H1 (cell line): ENCODE measurements around the gene ARHGAP15. TPM values are rescaled to one million over a fixed set of nuclear protein-coding genes. Genes with fewer than 3 reads are reported as not detected.

Source experiments
- CTCF ChIA-PET: fragments of 300-600 bp; sonication (Branson Sonifier 250); formaldehyde crosslinking; loops from one replicate; lab custom pipeline; 2021; ENCODE audit not compliant: partially characterized antibody; lab: Charles Lee
- POLR2A ChIA-PET: fragments of 300-600 bp; sonication (Branson Sonifier 250); formaldehyde crosslinking; loops from one replicate; lab custom pipeline; 2021; ENCODE audit warnings: inconsistent platforms; ENCODE audit not compliant: partially characterized antibody; lab: Charles Lee
- DNase-seq, 2 experiments: peaks; one replicate each; pipeline versions ENCODE4 v3.0.0 to v3.0.0-alpha.2; 2010 to 2022; ENCODE audit warnings: low spot score in 2 of 2, low read depth in 1 of 2, mixed read lengths in 1 of 2
- FAIRE-seq: peaks from 2 replicates; lab custom pipeline; 2011; peaks lifted over from hg19 to GRCh38; lab: Jason Lieb, UNC
- H2AFZ ChIP-seq: 2 replicates; pipeline ENCODE4 v1.8.1; 2012; ENCODE audit warnings: low read length, inconsistent platforms
- H2AK5ac ChIP-seq: 2 replicates; pipeline ENCODE4 v1.6.1; 2013; ENCODE audit warnings: low read depth, low read length
- H2BK120ac ChIP-seq: replicated peaks from 2 replicates; pipeline ENCODE3; 2013; ENCODE audit warnings: low read depth, low read length, inconsistent platforms
- H2BK12ac ChIP-seq: 2 replicates; pipeline ENCODE4 v1.6.1; 2013; ENCODE audit warnings: low read depth, low read length
- H2BK15ac ChIP-seq: 2 replicates; pipeline ENCODE4 v1.6.1; 2013; ENCODE audit warnings: low read length
- H2BK20ac ChIP-seq: 2 replicates; pipeline ENCODE4 v1.6.1; 2013; ENCODE audit warnings: low read length
- H2BK5ac ChIP-seq: 2 replicates; pipeline ENCODE4 v1.6.1; 2013; ENCODE audit warnings: low read depth, low read length
- H3K14ac ChIP-seq: 2 replicates; pipeline ENCODE4 v1.6.1; 2013; ENCODE audit warnings: inconsistent platforms; ENCODE audit not compliant: insufficient read length
- H3K18ac ChIP-seq: 2 replicates; pipeline ENCODE4 v1.6.1; 2013; ENCODE audit warnings: low read length; ENCODE audit errors: extremely low read depth
- H3K23ac ChIP-seq: 2 replicates; pipeline ENCODE4 v1.6.1; 2013; ENCODE audit warnings: inconsistent platforms; ENCODE audit not compliant: insufficient read length
- H3K23me2 ChIP-seq: 2 replicates; pipeline ENCODE4 v1.6.1; 2013; ENCODE audit warnings: low read depth, low read length
- H3K27ac ChIP-seq: 2 replicates; pipeline ENCODE4 v1.6.1; 2011; ENCODE audit warnings: low read depth, low read length, inconsistent platforms
- H3K27me3 ChIP-seq, 4 experiments: replicated peaks in 1 of 4; 1 replicate in 1 of 4; 2 replicates in 3 of 4; pipeline versions ENCODE4 v1.6.1 to v1.8.1; 2011 to 2013; ENCODE audit warnings: low read length in 3 of 4, mild to moderate bottlenecking in 3 of 4, inconsistent platforms in 2 of 4, mixed read lengths in 2 of 4, moderate library complexity in 1 of 4; ENCODE audit not compliant: control insufficient read depth in 3 of 4, insufficient read depth in 3 of 4; ENCODE audit errors: extremely low read depth in 1 of 4
- H3K36me3 ChIP-seq, 4 experiments: 2 replicates each; pipeline versions ENCODE4 v1.6.1 to v1.8.1; 2011 to 2013; ENCODE audit warnings: mild to moderate bottlenecking in 4 of 4, low read length in 3 of 4, moderate library complexity in 2 of 4, control low read depth in 1 of 4, inconsistent platforms in 1 of 4; ENCODE audit not compliant: insufficient read depth in 4 of 4, control insufficient read depth in 2 of 4
- H3K4ac ChIP-seq: replicated peaks from 2 replicates; pipeline ENCODE3; 2013; ENCODE audit warnings: low read length, low read depth, mixed read lengths, inconsistent platforms; ENCODE audit not compliant: insufficient read length
- H3K4me1 ChIP-seq, 4 experiments: replicated peaks in 1 of 4; 1 replicate in 1 of 4; 2 replicates in 3 of 4; pipeline versions ENCODE4 v1.6.1 to v1.8.1; 2011 to 2013; ENCODE audit warnings: low read length in 3 of 4, inconsistent platforms in 2 of 4, mixed read lengths in 1 of 4; ENCODE audit not compliant: insufficient read depth in 4 of 4, control insufficient read depth in 3 of 4
- H3K4me2 ChIP-seq, 2 experiments: 2 replicates each; pipeline versions ENCODE4 v1.6.1 to v1.8.1; 2011 to 2013; ENCODE audit warnings: low read depth in 2 of 2, low read length in 2 of 2, control low read depth in 1 of 2, inconsistent platforms in 1 of 2, mild to moderate bottlenecking in 1 of 2; ENCODE audit not compliant: insufficient read depth in 1 of 2
- H3K4me3 ChIP-seq, 4 experiments: fragments of 200-600, 300-600 bp in 1 of 4; sonication (generic), shearing (Covaris generic), sonication (Bioruptor Twin) in 1 of 4; 2 replicates each; pipeline versions ENCODE4 v1.5.1 to v1.8.1; 2011 to 2016; ENCODE audit warnings: low read length in 4 of 4, low read depth in 3 of 4, control low read depth in 2 of 4, inconsistent platforms in 2 of 4, mild to moderate bottlenecking in 2 of 4, mixed read lengths in 1 of 4, moderate library complexity in 1 of 4; ENCODE audit not compliant: insufficient read depth in 2 of 4; ENCODE audit errors: extremely low read depth in 1 of 4
- H3K56ac ChIP-seq: replicated peaks from 2 replicates; pipeline ENCODE3; 2013; ENCODE audit warnings: low read depth, mild to moderate bottlenecking, mixed read lengths, low read length, inconsistent platforms; ENCODE audit not compliant: insufficient read length
- H3K79me1 ChIP-seq: 2 replicates; pipeline ENCODE4 v1.6.1; 2013; ENCODE audit warnings: low read depth, low read length, control low read depth
- H3K79me2 ChIP-seq, 2 experiments: 2 replicates each; pipeline versions ENCODE4 v1.6.1 to v1.8.1; 2012 to 2013; ENCODE audit warnings: low read length in 2 of 2, mild to moderate bottlenecking in 2 of 2, inconsistent platforms in 1 of 2; ENCODE audit not compliant: insufficient read depth in 2 of 2, control insufficient read depth in 1 of 2
- H3K9ac ChIP-seq, 4 experiments: replicated peaks in 1 of 4; 1 replicate in 1 of 4; 2 replicates in 3 of 4; pipeline versions ENCODE4 v1.6.1 to v1.8.1; 2011 to 2013; ENCODE audit warnings: low read depth in 3 of 4, low read length in 3 of 4, control low read depth in 2 of 4, mild to moderate bottlenecking in 2 of 4, moderate library complexity in 2 of 4, inconsistent platforms in 1 of 4; ENCODE audit errors: extremely low read depth in 1 of 4
- H3K9me3 ChIP-seq, 2 experiments: 2 replicates each; pipeline versions ENCODE4 v1.6.1 to v1.8.1; 2012 to 2013; ENCODE audit warnings: mild to moderate bottlenecking in 2 of 2, moderate library complexity in 2 of 2, control low read depth in 1 of 2, inconsistent platforms in 1 of 2, low read depth in 1 of 2, low read length in 1 of 2, mixed read lengths in 1 of 2; ENCODE audit not compliant: insufficient read depth in 2 of 2
- H4K20me1 ChIP-seq, 2 experiments: replicated peaks in 1 of 2; 2 replicates each; pipeline versions ENCODE3 to v1.8.1; 2011 to 2013; ENCODE audit warnings: inconsistent platforms in 2 of 2, low read length in 2 of 2, mild to moderate bottlenecking in 1 of 2; ENCODE audit not compliant: insufficient read depth in 2 of 2, control insufficient read depth in 1 of 2
- H4K5ac ChIP-seq: 2 replicates; pipeline ENCODE4 v1.6.1; 2013; ENCODE audit warnings: low read length, low read depth, mixed read lengths, inconsistent platforms; ENCODE audit not compliant: insufficient read length
- H4K8ac ChIP-seq: 2 replicates; pipeline ENCODE4 v1.8.0; 2013; ENCODE audit warnings: mild to moderate bottlenecking, moderate library complexity, low read length, inconsistent platforms; ENCODE audit not compliant: insufficient read depth; ENCODE audit errors: extremely low read depth
- H4K91ac ChIP-seq: replicated peaks from 2 replicates; pipeline ENCODE3; 2013; ENCODE audit warnings: low read length, mixed read lengths, inconsistent platforms; ENCODE audit not compliant: insufficient read length
- CTCF ChIP-seq, 3 experiments: IDR thresholded peaks; 1 replicate in 2 of 3; 2 replicates in 1 of 3; pipeline versions ENCODE4 v1.5.1 to v1.6.1; 2011; ENCODE audit warnings: low read length in 3 of 3, mild to moderate bottlenecking in 3 of 3, inconsistent platforms in 2 of 3, low read depth in 1 of 3, moderate library complexity in 1 of 3; ENCODE audit not compliant: insufficient read depth in 1 of 3; ENCODE audit errors: control extremely low read depth in 1 of 3
- HDAC2 ChIP-seq, 2 experiments: fragments of 300-600 bp in 1 of 2; sonication (generic) in 1 of 2; IDR thresholded peaks; 2 replicates each; pipeline ENCODE4 v1.6.1; 2011 to 2012; ENCODE audit warnings: low read depth in 2 of 2, low read length in 2 of 2, mild to moderate bottlenecking in 2 of 2, moderate library complexity in 2 of 2, borderline replicate concordance in 1 of 2, inconsistent platforms in 1 of 2
- JUND ChIP-seq: IDR thresholded peaks from 2 replicates; pipeline ENCODE4 v1.6.1; 2011; ENCODE audit warnings: mild to moderate bottlenecking, improper control_type of control experiment, low read length
- KDM4A ChIP-seq: IDR thresholded peaks from one replicate; pipeline ENCODE4 v1.7.1; 2012; ENCODE audit warnings: low read depth, mild to moderate bottlenecking, moderate library complexity, low read length, inconsistent platforms; ENCODE audit not compliant: severe bottlenecking
- PHF8 ChIP-seq: fragments of 200-600 bp; sonication (generic); conservative IDR thresholded peaks from 2 replicates; pipeline ENCODE4 v1.7.1; 2012; ENCODE audit warnings: low read depth, mild to moderate bottlenecking, inconsistent platforms, low read length, moderate library complexity
- POLR2AphosphoS5 ChIP-seq: IDR thresholded peaks from 2 replicates; pipeline ENCODE4 v1.6.1; 2011; ENCODE audit warnings: low read depth, low read length
- RAD21 ChIP-seq, 2 experiments: IDR thresholded peaks in 1 of 2; conservative IDR thresholded peaks in 1 of 2; 2 replicates each; pipeline ENCODE4 v1.6.1; 2011; ENCODE audit warnings: low read depth in 2 of 2, low read length in 2 of 2, improper control_type of control experiment in 1 of 2, inconsistent platforms in 1 of 2, mild to moderate bottlenecking in 1 of 2, moderate library complexity in 1 of 2
- TEAD4 ChIP-seq: IDR thresholded peaks from 2 replicates; pipeline ENCODE4 v1.6.1; 2012; ENCODE audit warnings: low read depth, low read length, inconsistent platforms, mixed read lengths
- WGBS, 2 experiments: shearing (Covaris generic) in 1 of 2; methylation state at CpG; one replicate each; pipeline versions ENCODE4 v1.1.6 to v1.1.7; 2013 to 2015; ENCODE audit warnings: low lambda C conversion rate in 2 of 2, mixed read lengths in 2 of 2, inconsistent platforms in 1 of 2, low coverage in 1 of 2, missing lambda C conversion rate in 1 of 2; ENCODE audit not compliant: insufficient replicate concordance in 2 of 2, insufficient coverage in 1 of 2, insufficient read length in 1 of 2; ENCODE audit errors: extremely low coverage in 1 of 2, missing lambda C conversion rate in 1 of 2; 5-methylcytosine and 5-hydroxymethylcytosine counted together
- polyA plus RNA-seq, 7 experiments: library from polyadenylated mRNA; depleted of rRNA in 3 of 7; stranded (reverse) in 5 of 7; unstranded in 2 of 7; fragments of >200 nt in 5 of 7; fragments of 200-250 nt in 2 of 7; gene quantifications; 1 replicate in 5 of 7; 2 replicates in 1 of 7; 4 replicates in 1 of 7; pipeline versions ENCODE4 v1.2.1 to v1.2.3, GENCODE V29; 2011 to 2013; ENCODE audit warnings: missing spikeins in 2 of 7, mixed read lengths in 2 of 7
- total RNA-seq: library from RNA; stranded (reverse); fragmentation: NEBNext Ultra II Directional; extraction: Animal tissue kit (Norgen Biotek cat#: 25700); gene quantifications from 2 replicates; pipeline ENCODE4 v1.2.1, GENCODE V29; 2021

ARHGAP15 gene
- total and polyA plus RNA-seq, 2 of the 8 experiments (the other 6 are each of a cell fraction or from before 2014, with no cell fraction given): not detected

GRCh38 chr2:143686585-143687164, 557.5 kb downstream of the ARHGAP15 start:
- Histone ChIP-seq H2BK20ac (no peak overlapping the region), H2AK5ac (no peak overlapping the region), H3K14ac (no peak overlapping the region), H3K79me1 (no peaks in the 10 kb centered on the region), H3K27ac (no peak overlapping the region), H3K79me2 (no peaks in the 10 kb centered on the region), H3K9me3 (no peaks in the 10 kb centered on the region), H3K4me2 (no peak overlapping the region), H2BK5ac (no peak overlapping the region), H3K56ac (no peak overlapping the region), H4K5ac (no peak overlapping the region), H3K23ac (no peak overlapping the region), H3K4me1 (peaks cover 0 to 7% (median under 1%) of the 10 kb centered on the region in 4 experiments; a peak in 1 of 7 replicates), H2AFZ (no peak overlapping the region), H3K18ac (no peak overlapping the region), H2BK12ac (no peak overlapping the region), H2BK120ac (no peak overlapping the region), H3K27me3 (no peaks in the 10 kb centered on the region), H3K23me2 (no peaks in the 10 kb centered on the region), H3K9ac (no peak overlapping the region), H2BK15ac (no peak overlapping the region), H3K4ac (no peak overlapping the region), H4K91ac (no peak overlapping the region), H4K20me1 (no peaks in the 10 kb centered on the region), H4K8ac (no peak overlapping the region), H3K4me3 (no peak overlapping the region), H3K36me3 (no peaks in the 10 kb centered on the region)
- ChIA-PET CTCF (interaction anchor here (0.7 to 1.5 kb wide), 22 partner anchors 9 to 281 kb away, joined by 3 to 12 read pairs (median 3); no protein-coding TSS in a partner anchor), POLR2A (interaction anchor here (0.5 kb wide), 1 partner anchor 17 kb away, joined by 3 read pairs; no protein-coding TSS in a partner anchor)
- DNase-seq (no peak), FAIRE-seq (peak; percentile 83)
- TF ChIP-seq TEAD4 (no peak), CTCF (IDR thresholded peaks at IDR 0.05; ENCODE audit: control extremely low read depth in 1 of 3, insufficient read depth in 1 of 3, low read depth in 1 of 3, low read length in 3 of 3) (peak in 2 of 3 experiments; percentile 12 to 55; a peak in 2 of 4 replicates), RAD21 (IDR thresholded peaks at IDR 0.05 in 1 of 2, conservative IDR thresholded peaks at IDR 0.05 in 1 of 2; ENCODE audit: low read depth in 2 of 2, low read length in 2 of 2) (peak; percentile 28 to 51; a peak in 3 of 4 replicates), HDAC2 (IDR thresholded peaks at IDR 0.05; ENCODE audit: borderline replicate concordance in 1 of 2, low read depth in 2 of 2, low read length in 2 of 2) (no peak), JUND (no peak), POLR2AphosphoS5 (no peak), PHF8 (no peak), KDM4A (no peak)
- WGBS, 2 experiments: 64% methylated on average over 5 of the region's 5 CpGs; no CpG with 5 or more reads in 1 of the 2 experiments
